ACC112 (cell line): ENCODE data around the gene RNF130.

Experiments used
- H2AFZ ChIP-seq: fragments of 200-600 bp; sonication (generic); one replicate; pipeline ENCODE4 v1.6.0; 2017; ENCODE audit warnings: antibody characterized with exemption, low read length; ENCODE audit not compliant: unreplicated experiment
- H3K27ac ChIP-seq: fragments of 200-600 bp; sonication (generic); 2 replicates; pipeline ENCODE4 v1.5.1; 2014; ENCODE audit warnings: low read depth, mild to moderate bottlenecking, antibody characterized with exemption, low read length, moderate library complexity
- H3K27me3 ChIP-seq: fragments of 200-600 bp; sonication (generic); 2 replicates; pipeline ENCODE4 v1.6.1; 2014; ENCODE audit warnings: mild to moderate bottlenecking, antibody characterized with exemption, low read length, moderate library complexity, mixed read lengths; ENCODE audit not compliant: insufficient read depth
- H3K36me3 ChIP-seq: fragments of 200-600 bp; sonication (generic); 2 replicates; pipeline ENCODE4 v1.6.1; 2016; ENCODE audit warnings: mild to moderate bottlenecking, antibody characterized with exemption, low read length, moderate library complexity, mixed read lengths; ENCODE audit not compliant: insufficient read depth
- H3K4me1 ChIP-seq: fragments of 200-600 bp; sonication (generic); one replicate; pipeline ENCODE4 v1.6.1; 2016; ENCODE audit warnings: low read length, mixed read lengths; ENCODE audit not compliant: insufficient read depth, unreplicated experiment, control insufficient read depth
- H3K4me3 ChIP-seq: fragments of 200-600 bp; sonication (generic); 2 replicates; pipeline ENCODE4 v1.5.1; 2014; ENCODE audit warnings: mild to moderate bottlenecking, low read depth, low read length
- H3K79me2 ChIP-seq: fragments of 200-600 bp; sonication (generic); one replicate; pipeline ENCODE4 v1.6.0; 2016; ENCODE audit warnings: low read length; ENCODE audit not compliant: control insufficient read depth, unreplicated experiment, insufficient read depth

RNF130 gene

DNA sequence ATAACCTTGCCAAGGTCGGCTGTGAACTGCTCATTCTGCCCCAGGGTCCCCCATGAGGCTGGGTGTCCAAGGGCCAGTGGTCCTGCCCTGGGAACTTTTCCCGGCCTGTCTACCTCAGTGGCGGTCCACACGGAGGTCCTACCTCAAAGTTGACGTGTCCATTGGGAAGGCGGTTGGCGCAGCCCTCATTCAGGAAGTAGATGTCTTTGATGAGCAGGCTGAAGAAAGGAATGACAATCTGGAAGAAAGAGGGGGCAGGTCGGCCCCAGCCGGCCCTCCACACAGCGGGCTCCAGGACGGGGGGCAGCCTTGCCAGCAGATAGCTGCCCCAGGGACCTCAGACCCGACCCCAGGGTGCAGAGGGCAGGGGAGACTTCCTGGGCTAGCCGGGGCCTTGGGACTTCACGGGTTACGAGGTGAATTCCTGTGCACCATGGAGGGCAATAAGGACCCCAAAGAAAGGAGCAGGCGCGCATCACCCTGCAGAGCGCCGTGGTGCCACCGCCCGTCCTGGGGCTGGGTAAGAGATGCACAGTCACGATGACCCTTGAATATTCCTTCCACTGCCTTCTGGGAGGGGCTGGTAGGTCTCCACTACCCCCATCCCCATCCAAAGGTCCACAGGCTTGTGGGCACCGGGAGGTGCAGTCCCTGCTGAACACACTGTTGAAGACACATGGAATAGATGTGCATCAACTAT is 42.9 kb upstream of the RNF130 start:
- Histone ChIP-seq H2AFZ (no peak overlapping the region), H3K27me3 (no peaks in the 10 kb centered on the region), H3K79me2 (no peaks in the 10 kb centered on the region), H3K27ac (no peak overlapping the region), H3K4me1 (no peaks in the 10 kb centered on the region), H3K36me3 (no peaks in the 10 kb centered on the region), H3K4me3 (no peak overlapping the region)

DNA sequence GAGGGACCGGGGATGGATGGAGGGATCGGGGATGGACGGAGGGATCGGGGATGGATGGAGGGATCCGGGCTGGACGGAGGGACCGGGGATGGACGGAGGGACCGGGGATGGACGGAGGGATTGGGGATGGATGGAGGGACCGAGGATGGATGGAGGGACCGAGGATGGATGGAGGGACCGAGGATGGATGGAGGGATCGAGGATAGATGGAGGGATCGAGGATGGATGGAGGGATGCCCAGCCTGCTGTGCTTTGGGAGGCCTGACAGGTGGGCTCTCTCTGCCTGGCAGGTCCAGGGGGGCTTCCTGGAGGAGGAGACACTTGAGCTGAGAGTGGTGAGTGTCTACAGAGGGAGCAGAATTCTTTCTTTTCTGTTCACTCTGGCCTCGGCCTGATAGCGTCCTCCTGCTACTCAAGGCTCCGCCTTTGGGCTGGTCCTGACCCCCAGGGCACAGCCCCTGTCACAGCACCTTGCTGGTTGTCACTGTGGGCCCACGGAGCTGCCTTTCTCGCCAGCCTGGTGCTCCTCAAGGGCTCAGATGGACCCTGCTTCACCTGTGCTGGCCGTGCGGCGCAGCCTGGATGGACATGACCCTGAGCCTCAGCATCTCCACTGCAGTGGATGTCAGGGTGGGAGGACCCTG is 42.2 kb upstream of the RNF130 start:
- H3K36me3 ChIP-seq: no peaks in the 10 kb centered on the region
- no peak overlapping the region for H3K27ac ChIP-seq
- no peaks in the 10 kb centered on the region for H3K79me2 ChIP-seq
- no peaks in the 10 kb centered on the region for H3K4me1 ChIP-seq
- H3K4me3 ChIP-seq: no peak overlapping the region
- H3K27me3 ChIP-seq: no peaks in the 10 kb centered on the region
- no peak overlapping the region for H2AFZ ChIP-seq

DNA sequence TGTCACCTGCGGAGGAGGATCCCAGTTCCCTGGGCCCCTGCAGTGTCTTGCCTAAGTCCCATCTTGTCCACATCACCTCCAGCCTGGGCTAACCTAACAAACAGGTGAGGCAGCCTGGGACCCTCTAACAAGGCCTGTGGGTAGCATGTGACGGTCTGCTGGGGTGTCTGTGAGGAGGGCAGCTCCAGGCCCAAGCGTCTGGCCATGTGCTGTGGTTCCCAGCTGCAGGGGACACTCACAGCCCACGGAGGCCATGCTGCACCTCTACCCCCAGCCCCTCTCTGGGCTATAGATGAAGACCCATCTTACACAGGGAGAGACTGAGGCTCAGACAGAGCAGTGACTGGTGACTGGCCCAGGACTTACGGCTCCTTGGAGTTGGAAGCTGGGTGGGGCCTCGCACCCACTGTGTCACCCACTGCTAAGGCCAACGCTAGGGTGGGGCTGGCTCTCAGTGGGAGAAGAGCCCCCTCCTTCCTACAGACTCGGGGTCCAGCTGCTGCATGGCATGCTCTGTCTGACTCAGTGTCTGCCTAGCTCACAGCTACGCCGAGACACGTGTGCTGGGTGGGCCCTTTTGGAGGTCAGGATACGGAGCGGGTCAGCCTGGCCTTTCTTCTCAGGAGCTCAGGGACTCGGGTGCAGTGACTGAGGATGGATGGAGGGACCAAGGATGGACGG is 40.8 kb upstream of the RNF130 start:
- H3K4me1 ChIP-seq: no peaks in the 10 kb centered on the region
- no peak overlapping the region for H3K27ac ChIP-seq
- H3K36me3 ChIP-seq: no peaks in the 10 kb centered on the region
- H3K79me2 ChIP-seq: no peaks in the 10 kb centered on the region
- H3K27me3 ChIP-seq: no peaks in the 10 kb centered on the region
- H2AFZ ChIP-seq: no peak overlapping the region
- no peak overlapping the region for H3K4me3 ChIP-seq

DNA sequence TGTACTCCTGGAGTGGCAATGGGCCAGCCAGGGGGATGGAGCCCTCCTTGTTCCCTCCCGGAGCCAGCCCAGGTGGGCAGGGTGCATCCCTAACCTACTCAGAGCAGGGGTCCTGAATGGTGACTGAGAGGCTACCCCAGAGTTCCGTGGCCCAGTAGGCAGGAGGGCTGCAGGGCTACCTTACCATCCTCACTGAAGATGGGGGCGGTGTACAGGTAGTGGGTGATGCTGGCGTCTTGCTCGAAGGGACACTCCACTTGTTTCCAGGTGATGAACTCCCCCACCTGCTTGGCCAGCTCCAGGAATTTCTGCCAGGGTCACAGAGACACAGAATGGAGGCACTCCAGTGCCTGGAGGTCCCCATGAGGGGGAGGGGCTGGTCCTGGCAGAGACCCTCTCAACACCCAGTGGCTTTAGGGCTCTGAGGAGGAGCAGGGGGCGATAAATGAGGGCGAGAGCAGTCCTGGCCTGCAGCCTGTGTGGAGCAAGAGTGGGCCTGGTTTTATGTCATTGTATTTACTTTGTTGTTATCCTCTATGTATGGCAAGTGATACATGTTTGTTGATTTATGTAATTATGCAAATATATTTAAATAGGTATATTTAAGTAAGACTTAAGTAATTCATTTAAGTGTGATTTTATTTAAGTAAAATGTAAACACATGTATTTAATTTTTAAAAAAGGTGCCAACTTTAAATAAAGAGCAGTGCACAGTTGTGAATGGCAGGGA is 39.9 kb upstream of the RNF130 start:
- H3K4me1 ChIP-seq: no peaks in the 10 kb centered on the region
- no peak overlapping the region for H3K4me3 ChIP-seq
- H3K27ac ChIP-seq: no peak overlapping the region
- H3K27me3 ChIP-seq: no peaks in the 10 kb centered on the region
- no peaks in the 10 kb centered on the region for H3K79me2 ChIP-seq
- no peak overlapping the region for H2AFZ ChIP-seq
- no peaks in the 10 kb centered on the region for H3K36me3 ChIP-seq

DNA sequence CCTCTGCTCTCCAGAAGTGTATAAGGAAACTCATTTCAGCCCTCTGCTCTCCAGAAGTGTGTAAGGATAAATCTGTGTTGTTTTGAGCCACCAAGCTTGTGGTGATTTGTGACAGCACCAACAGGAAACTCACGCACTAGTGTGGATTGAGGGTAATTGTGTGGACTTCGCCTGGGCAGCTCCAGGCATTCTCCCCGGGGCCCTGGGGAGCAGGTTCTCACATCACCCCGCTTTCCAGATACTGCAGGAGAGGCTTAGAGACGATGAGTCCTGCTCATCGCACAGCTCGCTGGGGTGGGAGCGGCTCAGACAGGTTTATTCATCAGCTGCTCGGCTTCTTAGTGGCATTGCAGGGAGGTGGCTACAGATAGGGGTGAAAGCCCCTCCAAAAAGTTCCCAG is 38.4 kb upstream of the RNF130 start:
- Histone ChIP-seq H3K27ac (no peak overlapping the region), H3K4me3 (no peak overlapping the region), H2AFZ (no peak overlapping the region), H3K36me3 (no peaks in the 10 kb centered on the region), H3K4me1 (no peaks in the 10 kb centered on the region), H3K79me2 (no peaks in the 10 kb centered on the region), H3K27me3 (no peaks in the 10 kb centered on the region)

DNA sequence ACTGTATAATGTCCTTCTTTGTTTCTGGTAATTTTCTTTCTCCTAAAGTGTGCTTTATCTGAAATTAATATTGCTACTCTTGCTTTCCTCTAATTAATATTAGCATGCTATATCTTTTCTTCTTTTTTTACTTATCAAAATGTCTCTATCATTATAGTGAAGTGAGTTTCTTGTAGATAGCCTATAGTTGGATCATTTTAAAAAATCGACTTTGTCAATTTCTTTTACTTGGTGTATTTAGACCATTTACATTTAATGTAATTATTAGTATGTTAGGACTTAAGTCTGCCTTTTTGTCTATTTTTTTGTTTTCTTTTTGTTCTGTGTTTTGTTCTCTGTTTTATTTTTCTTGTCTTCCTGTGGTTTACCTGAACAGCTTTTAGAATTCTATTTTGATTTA is 35.4 kb upstream of the RNF130 start:
- H3K36me3 ChIP-seq: no peaks in the 10 kb centered on the region

DNA sequence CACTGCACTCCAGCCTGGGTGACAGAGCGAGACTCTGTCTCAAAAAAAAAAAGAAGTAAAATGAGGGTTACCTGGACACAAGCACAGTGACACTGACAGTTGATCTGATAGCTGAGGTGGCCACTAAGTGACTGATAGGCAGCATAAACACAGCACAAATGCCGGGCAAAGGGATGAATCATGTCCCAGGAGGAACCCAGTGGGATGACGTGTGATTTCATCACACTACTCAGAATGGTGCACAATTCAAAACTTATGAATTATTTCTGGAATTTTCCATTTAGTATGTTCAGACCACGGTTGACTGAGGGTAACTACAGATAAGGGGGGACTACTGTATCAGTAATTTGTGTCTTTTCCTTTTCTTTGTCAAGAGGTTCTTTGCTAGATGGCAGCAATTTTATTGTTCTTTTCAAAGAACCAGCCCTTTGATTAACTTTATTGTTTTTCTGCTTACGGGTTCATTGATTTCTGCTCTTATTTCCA is 34.3 kb upstream of the RNF130 start:
- no peaks in the 10 kb centered on the region for H3K36me3 ChIP-seq
- no peaks in the 10 kb centered on the region for H3K79me2 ChIP-seq
- H3K27me3 ChIP-seq: 0 out of 2 replicates have a peak, but pooled peaks cover 3% of the 10 kb centered on the region
- H3K27ac ChIP-seq: no peak overlapping the region
- no peak overlapping the region for H3K4me3 ChIP-seq
- H3K4me1 ChIP-seq: no peaks in the 10 kb centered on the region
- H2AFZ ChIP-seq: no peak overlapping the region

More for the DNA sequence above, 35.4 kb upstream of the RNF130 start:
- H3K27me3 ChIP-seq: 0 out of 2 replicates have a peak, but pooled peaks cover 3% of the 10 kb centered on the region
- H3K79me2 ChIP-seq: no peaks in the 10 kb centered on the region
- H3K4me3 ChIP-seq: no peak overlapping the region
- no peak overlapping the region for H3K27ac ChIP-seq
- no peak overlapping the region for H2AFZ ChIP-seq
- H3K4me1 ChIP-seq: no peaks in the 10 kb centered on the region

DNA sequence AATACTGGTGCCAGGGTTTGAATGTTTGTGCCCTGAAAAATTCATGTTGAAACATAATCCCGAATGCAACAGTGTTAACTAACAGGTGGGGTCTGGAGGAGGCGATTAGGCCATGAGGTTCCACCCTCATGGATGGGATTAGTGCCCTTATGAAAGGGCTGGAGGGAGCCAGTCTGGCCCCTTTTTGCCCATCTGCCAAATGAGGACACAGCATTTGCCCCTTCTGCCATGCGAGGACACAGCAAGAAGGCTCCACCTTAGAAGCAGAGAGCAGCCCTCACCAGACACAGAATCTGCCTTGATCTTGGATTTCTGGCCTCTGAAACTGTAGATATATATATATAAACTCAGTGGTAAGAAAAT is 32.6 kb upstream of the RNF130 start:
- no peaks in the 10 kb centered on the region for H3K4me1 ChIP-seq
- H3K79me2 ChIP-seq: no peaks in the 10 kb centered on the region
- no peak overlapping the region for H3K4me3 ChIP-seq
- H3K27ac ChIP-seq: no peak overlapping the region
- H3K36me3 ChIP-seq: no peaks in the 10 kb centered on the region
- H2AFZ ChIP-seq: no peak overlapping the region
- 0 out of 2 replicates have a peak, but pooled peaks cover 3% of the 10 kb centered on the region for H3K27me3 ChIP-seq

DNA sequence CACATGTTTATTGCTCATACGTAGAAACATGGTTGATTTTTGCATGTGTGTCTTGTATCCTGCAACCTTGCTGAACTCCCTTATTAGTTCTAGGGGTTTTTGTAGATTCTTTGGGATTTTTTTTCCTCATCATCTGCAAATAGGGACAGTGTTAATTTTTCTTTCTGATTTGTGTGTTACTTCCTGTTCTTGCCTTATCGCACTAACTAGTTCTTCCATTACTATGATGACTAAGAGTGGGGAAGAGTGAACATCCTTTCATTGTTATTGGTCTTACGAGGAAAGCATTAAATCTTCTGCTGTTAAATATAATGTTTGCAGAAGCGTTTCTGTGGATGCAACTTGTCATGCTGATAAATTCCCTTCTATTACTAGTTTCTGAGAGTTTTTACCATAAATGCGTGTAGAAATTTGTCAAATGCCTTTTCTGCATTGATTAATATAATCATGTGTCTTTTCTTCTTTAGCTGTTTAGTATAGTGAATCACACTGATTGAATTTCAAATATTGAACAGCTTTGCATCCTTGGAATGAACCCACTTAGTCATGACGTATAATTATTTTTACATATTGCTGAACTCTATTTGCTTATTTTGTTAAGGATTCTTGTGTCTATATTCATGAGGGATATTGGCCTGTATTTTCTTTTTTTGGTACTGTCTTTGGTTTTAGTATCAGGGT is 32.1 kb upstream of the RNF130 start:
- no peak overlapping the region for H2AFZ ChIP-seq
- no peaks in the 10 kb centered on the region for H3K36me3 ChIP-seq
- H3K4me3 ChIP-seq: no peak overlapping the region
- no peaks in the 10 kb centered on the region for H3K79me2 ChIP-seq
- 0 out of 2 replicates have a peak, but pooled peaks cover 3% of the 10 kb centered on the region for H3K27me3 ChIP-seq
- no peaks in the 10 kb centered on the region for H3K4me1 ChIP-seq
- H3K27ac ChIP-seq: no peak overlapping the region

DNA sequence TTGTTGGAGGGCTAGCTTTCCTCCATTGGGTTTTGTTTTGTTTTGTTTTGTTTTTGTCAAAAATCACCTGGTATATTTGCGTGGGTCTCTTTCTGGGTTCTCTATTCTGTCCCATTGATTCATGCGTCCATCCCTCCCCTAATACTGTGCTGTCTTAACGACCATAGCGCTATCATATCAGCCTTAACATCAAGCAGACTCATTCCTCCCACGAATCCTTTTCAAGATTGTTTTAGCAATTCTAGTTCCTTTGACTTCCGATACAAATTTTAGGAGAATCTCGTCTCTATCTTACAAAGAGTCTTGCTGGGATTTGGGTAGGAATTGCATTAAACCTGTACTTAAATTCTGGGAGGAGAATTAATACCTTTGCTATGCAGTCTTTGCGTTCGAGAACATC is 31.1 kb upstream of the RNF130 start:
- H3K4me3 ChIP-seq: no peak overlapping the region
- H3K27me3 ChIP-seq: 0 out of 2 replicates have a peak, but pooled peaks cover 3% of the 10 kb centered on the region
- no peaks in the 10 kb centered on the region for H3K36me3 ChIP-seq
- no peak overlapping the region for H2AFZ ChIP-seq
- H3K4me1 ChIP-seq: no peaks in the 10 kb centered on the region
- H3K27ac ChIP-seq: no peak overlapping the region
- H3K79me2 ChIP-seq: no peaks in the 10 kb centered on the region
